Inflammatory macrophage (primary cell): Measurements from ENCODE around the gene PFKFB4.
A peak's percentile ranks its signal among the peaks of the same experiment; 100 is the strongest.

ENCODE experiments used
- DNase-seq, 2 donors: peaks; one replicate each; pipeline ENCODE4 v3.0.0-alpha.2; 2020 to 2022
- total RNA-seq, 18 experiments: gene quantifications; one replicate each; lab custom pipeline; 2026; ENCODE audit warnings: mixed read lengths in 6 of 18, inconsistent platforms in 2 of 18; lab: John Stamatoyannopoulos, UW

PFKFB4 gene
- total RNA-seq = 6.1 to 61.2 (median 36.4) reads per million in 18 experiments

- peak; percentile 99 for DNase-seq
Measured at GRCh38 chr3:48556796-48557626, at the start of gene PFKFB4. Gene PFKFB4, minus strand, starts transcription at chr3:48556803. Its CDS starts 26 bp downstream, at chr3:48556777.

GRCh38 chr3:48601622-48601994, 45.0 kb upstream of the PFKFB4 start:
- no peak for DNase-seq

GRCh38 chr3:48600711-48601621, 44.4 kb upstream of the PFKFB4 start:
- DNase-seq = no peak

- DNase-seq = no peak
Measured at GRCh38 chr3:48599509-48600285, 43.1 kb upstream of the PFKFB4 start.

GRCh38 chr3:48599077-48599501, 42.5 kb upstream of the PFKFB4 start:
- no peak for DNase-seq

GRCh38 chr3:48598323-48599076, 41.9 kb upstream of the PFKFB4 start:
- DNase-seq = peak in 1 of 2 donors; percentile 17

GRCh38 chr3:48597408-48597800, 40.8 kb upstream of the PFKFB4 start:
- DNase-seq = no peak

GRCh38 chr3:48596676-48597407, 40.2 kb upstream of the PFKFB4 start:
- no peak for DNase-seq

- no peak for DNase-seq
Measured at GRCh38 chr3:48596157-48596556, 39.6 kb upstream of the PFKFB4 start.

GRCh38 chr3:48595526-48596121, 39.0 kb upstream of the PFKFB4 start:
- DNase-seq = peak in 1 of 2 donors; percentile 33

- no peak for DNase-seq
Measured at GRCh38 chr3:48595075-48595525, 38.5 kb upstream of the PFKFB4 start, which contains the start of gene COL7A1. Gene COL7A1, minus strand, starts transcription at chr3:48595329. Its CDS starts 170 bp downstream, at chr3:48595159.

GRCh38 chr3:48594417-48595049, 37.9 kb upstream of the PFKFB4 start:
- DNase-seq = no peak

GRCh38 chr3:48593337-48593736, 36.7 kb upstream of the PFKFB4 start:
- DNase-seq = no peak

GRCh38 chr3:48592519-48593087, 36.0 kb upstream of the PFKFB4 start:
- no peak for DNase-seq

GRCh38 chr3:48591886-48592518, 35.4 kb upstream of the PFKFB4 start:
- no peak for DNase-seq

- no peak for DNase-seq
Measured at GRCh38 chr3:48591436-48591835, 34.8 kb upstream of the PFKFB4 start.

- no peak for DNase-seq
Measured at GRCh38 chr3:48588230-48588629, 31.6 kb upstream of the PFKFB4 start.

- DNase-seq = no peak
Measured at GRCh38 chr3:48587686-48588085, 31.1 kb upstream of the PFKFB4 start.

- DNase-seq = no peak
Measured at GRCh38 chr3:48585411-48585810, 28.8 kb upstream of the PFKFB4 start.
